GM12874 (cell line): ENCODE measurements around the gene IRAG1.
A peak's percentile ranks its signal among the peaks of the same experiment; 100 is the strongest.

Source experiments
- TF ChIP-seq, protein P1 (sequence below): IDR thresholded peaks from 2 replicates; pipeline ENCODE4 v1.5.1; 2011; ENCODE audit warnings: low read depth, mild to moderate bottlenecking, control low read depth, low read length, moderate library complexity; ENCODE audit not compliant: insufficient read depth

IRAG1 gene

DNA sequence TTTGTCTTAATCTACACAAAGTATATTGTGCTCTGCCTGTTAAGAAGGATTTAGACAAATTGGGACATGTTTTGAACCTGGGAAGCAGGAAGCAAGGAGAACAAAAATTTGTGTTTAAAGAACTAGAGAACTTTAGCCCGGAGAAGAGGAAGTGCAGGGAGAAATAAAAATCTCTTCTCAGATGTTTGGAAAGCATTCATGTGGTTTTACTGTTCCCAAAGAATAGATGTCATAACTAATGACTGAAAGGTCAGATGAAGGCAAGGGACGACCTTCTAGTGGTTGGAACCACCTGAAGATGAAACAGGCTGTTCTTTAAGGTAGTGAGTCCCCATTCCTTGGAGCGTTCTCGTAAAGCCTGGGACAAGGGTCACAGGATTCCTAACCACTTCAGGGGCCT lies 38.3 kb downstream of the IRAG1 start:
- TF ChIP-seq, protein P1, sequence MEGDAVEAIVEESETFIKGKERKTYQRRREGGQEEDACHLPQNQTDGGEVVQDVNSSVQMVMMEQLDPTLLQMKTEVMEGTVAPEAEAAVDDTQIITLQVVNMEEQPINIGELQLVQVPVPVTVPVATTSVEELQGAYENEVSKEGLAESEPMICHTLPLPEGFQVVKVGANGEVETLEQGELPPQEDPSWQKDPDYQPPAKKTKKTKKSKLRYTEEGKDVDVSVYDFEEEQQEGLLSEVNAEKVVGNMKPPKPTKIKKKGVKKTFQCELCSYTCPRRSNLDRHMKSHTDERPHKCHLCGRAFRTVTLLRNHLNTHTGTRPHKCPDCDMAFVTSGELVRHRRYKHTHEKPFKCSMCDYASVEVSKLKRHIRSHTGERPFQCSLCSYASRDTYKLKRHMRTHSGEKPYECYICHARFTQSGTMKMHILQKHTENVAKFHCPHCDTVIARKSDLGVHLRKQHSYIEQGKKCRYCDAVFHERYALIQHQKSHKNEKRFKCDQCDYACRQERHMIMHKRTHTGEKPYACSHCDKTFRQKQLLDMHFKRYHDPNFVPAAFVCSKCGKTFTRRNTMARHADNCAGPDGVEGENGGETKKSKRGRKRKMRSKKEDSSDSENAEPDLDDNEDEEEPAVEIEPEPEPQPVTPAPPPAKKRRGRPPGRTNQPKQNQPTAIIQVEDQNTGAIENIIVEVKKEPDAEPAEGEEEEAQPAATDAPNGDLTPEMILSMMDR = no peak

DNA sequence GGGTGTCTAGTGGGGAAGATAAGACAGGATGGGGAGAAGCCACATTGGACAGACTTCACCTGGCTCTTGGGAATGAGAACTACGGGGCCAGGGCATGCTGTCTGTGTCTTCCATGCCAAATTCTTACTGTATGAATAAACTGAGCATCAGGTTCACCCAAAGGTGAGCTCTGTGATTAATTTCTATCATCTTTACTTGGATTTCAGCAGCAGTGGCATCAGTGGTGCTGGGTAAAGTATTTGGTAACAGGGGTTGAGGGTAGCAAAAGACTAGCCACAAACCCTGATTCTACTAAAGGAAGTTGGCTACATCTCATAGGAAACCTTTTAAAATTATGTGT lies 38.8 kb downstream of the IRAG1 start:
- TF ChIP-seq, protein P1 = no peak

DNA sequence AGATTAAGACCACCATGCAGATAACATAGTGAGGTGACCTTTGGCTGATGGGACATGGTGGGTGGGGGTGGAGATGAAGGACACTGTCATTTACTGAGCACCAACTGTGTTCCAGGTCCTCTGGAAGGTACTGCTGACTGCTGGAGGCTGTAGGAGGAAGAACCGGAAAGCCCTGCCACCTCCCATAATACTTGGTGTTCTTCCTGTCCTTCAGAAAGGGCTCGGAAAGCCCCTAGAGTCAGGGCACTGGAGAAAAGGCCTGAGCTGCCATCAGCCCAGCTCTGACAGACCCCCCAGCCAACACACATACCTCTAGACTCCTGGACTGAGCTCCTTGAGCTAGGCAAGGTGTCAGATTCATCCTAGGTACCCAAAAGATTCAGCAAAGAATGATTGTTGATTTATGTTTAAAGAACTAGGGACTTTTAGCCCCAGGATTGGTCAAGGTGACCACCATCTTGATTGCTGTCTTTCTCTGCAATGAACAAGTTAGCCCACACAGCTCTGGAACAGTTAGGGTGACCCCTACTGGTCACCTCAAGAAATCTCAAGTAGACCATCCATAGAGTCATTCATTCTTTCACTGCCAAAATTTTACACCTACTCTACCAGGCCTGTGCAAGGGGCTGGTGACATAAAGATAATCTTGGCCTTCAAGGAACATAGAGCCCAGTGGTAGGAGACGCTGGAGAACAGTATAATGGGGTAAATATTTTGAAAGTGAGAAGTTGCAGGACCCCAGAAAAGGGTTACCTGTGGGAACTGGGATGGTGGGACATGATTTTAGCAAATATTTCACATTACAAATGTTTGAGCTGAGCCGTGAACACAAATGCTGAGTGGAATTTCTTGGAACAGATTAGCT lies 39.4 kb downstream of the IRAG1 start:
- TF ChIP-seq, protein P1 = peak; percentile 72

DNA sequence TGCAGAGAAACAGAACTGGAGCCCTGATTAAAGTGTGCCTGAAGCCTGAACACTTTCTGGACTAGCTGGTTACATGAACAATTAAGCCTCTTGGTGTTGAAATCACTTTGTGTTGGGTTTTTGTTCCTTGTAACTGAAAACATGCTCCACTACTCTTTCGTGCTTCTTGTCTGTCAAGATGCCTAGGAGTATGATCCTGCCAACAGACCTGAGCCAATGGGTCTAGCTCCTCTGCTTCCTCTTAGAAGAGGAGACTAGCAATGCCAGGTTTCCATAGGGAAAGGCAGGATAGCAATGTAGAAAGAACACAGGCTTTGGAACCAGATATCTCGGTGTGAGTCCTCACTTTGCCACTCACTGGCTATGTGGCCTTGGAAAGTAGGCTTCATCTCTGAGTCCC lies 40.3 kb downstream of the IRAG1 start:
- TF ChIP-seq, protein P1 = no peak

DNA sequence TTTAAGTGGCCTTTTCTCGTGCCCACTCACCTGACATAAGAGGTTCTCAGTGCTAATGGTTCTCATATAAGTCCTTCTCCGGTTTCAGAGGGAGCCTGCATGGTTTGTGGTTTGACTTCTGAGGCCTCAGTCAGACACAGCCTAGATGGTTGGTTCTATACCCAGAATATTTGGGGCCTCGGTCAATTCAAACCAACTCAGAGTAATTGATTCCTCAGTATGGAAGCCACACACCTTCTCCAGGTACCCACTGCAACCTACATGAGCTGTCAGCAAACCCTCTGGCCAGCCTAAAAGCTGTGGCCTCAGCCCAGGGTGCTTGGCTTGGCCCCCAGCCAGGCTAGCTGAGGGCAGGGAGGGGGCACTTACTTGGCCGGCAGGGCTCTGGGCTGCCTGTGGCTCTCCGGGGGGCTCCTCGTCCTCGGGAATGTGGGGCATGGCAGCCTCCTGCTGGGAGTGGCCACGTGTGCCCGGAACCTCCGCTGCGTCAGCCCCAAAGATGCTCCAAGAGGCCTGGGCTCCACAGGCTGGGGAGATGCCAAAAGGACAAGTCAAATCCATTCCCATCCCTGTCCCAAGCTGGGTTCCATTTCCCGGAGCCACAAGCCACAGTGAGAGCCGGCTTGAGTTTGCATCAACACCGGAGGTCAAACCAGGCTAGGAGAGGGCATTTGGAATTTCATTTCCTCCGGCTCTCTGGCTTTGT lies 41.7 kb downstream of the IRAG1 start:
- TF ChIP-seq, protein P1 = no peak

DNA sequence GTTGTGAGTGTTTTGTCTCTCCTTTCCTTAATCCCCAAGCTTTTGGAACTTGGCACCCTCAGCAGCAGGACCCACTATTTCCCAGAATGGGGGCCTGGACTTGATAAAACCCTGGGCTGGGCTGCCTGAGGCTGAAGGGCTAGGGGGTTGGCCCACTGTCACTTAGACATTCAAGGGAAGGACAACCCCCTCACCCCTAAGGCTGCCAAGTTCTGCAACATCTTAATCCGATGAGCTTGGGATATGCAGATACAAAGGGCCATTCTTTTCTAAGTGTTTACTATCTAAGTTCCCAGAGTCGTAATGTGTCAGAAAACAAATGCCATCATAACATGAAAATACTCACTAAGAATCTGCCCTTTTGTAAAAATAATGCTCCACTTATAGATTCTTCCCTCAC lies 42.9 kb downstream of the IRAG1 start:
- TF ChIP-seq, protein P1 = no peak

DNA sequence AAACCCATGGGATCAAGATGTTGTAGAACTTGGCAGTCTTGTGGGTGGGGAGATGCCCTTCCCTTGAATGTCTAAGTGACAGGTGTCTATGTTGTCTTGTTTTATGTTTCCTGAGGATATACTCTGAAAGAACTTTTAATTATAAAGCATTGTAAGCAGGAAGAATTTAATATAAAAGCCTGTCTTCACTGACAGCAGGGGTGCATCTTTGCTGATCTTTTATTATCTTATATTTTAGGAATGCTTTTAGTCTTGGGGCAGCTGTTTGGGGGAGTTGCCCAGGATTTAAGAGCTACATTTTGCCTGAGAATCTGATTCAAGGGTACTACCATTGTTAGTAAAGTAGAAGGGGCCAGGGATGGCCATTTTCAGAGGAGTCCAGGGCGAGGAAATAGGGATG lies 43.4 kb downstream of the IRAG1 start:
- TF ChIP-seq, protein P1 = no peak
